ENCODE results near the gene RBP3. TPM values are rescaled to one million over a fixed set of nuclear protein-coding genes. Genes with fewer than 3 reads are reported as not detected.

The RBP3 gene
- total RNA-seq, 4 donors from 2014 or later, result not detected

- no peak for TF ChIP-seq CTCF (IDR thresholded peaks at IDR 0.05; ENCODE audit: low read depth)
Measured at GRCh38 chr10:47305566-47305965, 42.6 kb upstream of the RBP3 start.

GRCh38 chr10:47306387-47307210 lies 41.6 kb upstream of the RBP3 start:
- TF ChIP-seq CTCF (IDR thresholded peaks at IDR 0.05; ENCODE audit: low read depth), result no peak

GRCh38 chr10:47307381-47307780 lies 40.8 kb upstream of the RBP3 start:
- TF ChIP-seq CTCF (IDR thresholded peaks at IDR 0.05; ENCODE audit: low read depth), result no peak

GRCh38 chr10:47308775-47309174 lies 39.4 kb upstream of the RBP3 start:
- TF ChIP-seq CTCF (IDR thresholded peaks at IDR 0.05; ENCODE audit: low read depth), result no peak

- TF ChIP-seq CTCF (IDR thresholded peaks at IDR 0.05; ENCODE audit: low read depth), result no peak
Measured at GRCh38 chr10:47309408-47310089, 38.6 kb upstream of the RBP3 start.

- TF ChIP-seq CTCF (IDR thresholded peaks at IDR 0.05; ENCODE audit: low read depth), result no peak
Measured at GRCh38 chr10:47310090-47310505, 38.1 kb upstream of the RBP3 start.

- no peak for TF ChIP-seq CTCF (IDR thresholded peaks at IDR 0.05; ENCODE audit: low read depth)
Measured at GRCh38 chr10:47311193-47311931, 36.8 kb upstream of the RBP3 start.

Data from subcutaneous adipose tissue (tissue), 4 donors.